GM18861 (cell line): ENCODE data around the gene SORL1-AS1.

Experiments
- ATAC-seq: cut with Tn5 transposase; IDR thresholded peaks from one replicate; pipeline ENCODE4 v1.9.1; 2021; ENCODE audit not compliant: unreplicated experiment

Gene SORL1-AS1

GRCh38 chr11:121406291-121406690 lies 46.5 kb downstream of the SORL1-AS1 start:
- ATAC-seq: no peak

GRCh38 chr11:121405646-121406045 lies 47.1 kb downstream of the SORL1-AS1 start:
- no peak for ATAC-seq

GRCh38 chr11:121394785-121395184 lies 58.0 kb downstream of the SORL1-AS1 start:
- ATAC-seq: no peak

GRCh38 chr11:121393855-121394254 lies 58.9 kb downstream of the SORL1-AS1 start:
- ATAC-seq: no peak

GRCh38 chr11:121391914-121392313 lies 60.9 kb downstream of the SORL1-AS1 start:
- no peak for ATAC-seq

- ATAC-seq: no peak
These were observed 63.1 kb downstream of the SORL1-AS1 start for GRCh38 chr11:121389651-121390050.
